Testis (tissue), 2 donors: ENCODE measurements around the gene KCNMB4.

Experiments used
- POLR2A ChIP-seq: fragments of 450-650 bp; IDR thresholded peaks from one replicate; pipeline ENCODE4 v1.6.1; 2017; ENCODE audit warnings: antibody characterized with exemption, mild to moderate bottlenecking, moderate library complexity
- TF ChIP-seq, protein P1 (sequence below), 3 experiments: fragments of 450-650 bp in 2 of 3; fragments of 200-600 bp in 1 of 3; sonication (generic) in 1 of 3; IDR thresholded peaks; one replicate each; pipeline ENCODE4 v1.5.1; 2016 to 2019; ENCODE audit warnings: antibody characterized with exemption in 3 of 3, mild to moderate bottlenecking in 2 of 3, moderate library complexity in 1 of 3

DNA sequence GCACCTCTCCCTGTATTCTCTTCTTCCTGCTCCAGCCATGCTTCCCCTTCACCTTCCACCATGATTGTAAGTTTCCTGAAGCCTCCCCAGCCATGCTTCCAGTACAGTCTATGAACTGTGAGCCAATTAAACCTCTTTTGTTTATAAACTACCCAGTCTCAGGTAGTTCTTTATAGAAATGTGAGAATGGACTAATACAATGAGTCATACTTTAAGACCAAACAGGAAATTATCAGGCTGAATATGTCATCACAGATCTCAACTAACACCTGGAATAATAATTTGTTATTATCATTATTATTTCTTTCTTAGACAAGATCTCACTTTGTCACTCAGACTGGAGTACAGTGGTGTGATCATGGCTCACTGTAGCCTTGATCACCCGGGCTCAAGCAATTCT, 85.4 kb downstream of the KCNMB4 start:
- TF ChIP-seq, protein P1, sequence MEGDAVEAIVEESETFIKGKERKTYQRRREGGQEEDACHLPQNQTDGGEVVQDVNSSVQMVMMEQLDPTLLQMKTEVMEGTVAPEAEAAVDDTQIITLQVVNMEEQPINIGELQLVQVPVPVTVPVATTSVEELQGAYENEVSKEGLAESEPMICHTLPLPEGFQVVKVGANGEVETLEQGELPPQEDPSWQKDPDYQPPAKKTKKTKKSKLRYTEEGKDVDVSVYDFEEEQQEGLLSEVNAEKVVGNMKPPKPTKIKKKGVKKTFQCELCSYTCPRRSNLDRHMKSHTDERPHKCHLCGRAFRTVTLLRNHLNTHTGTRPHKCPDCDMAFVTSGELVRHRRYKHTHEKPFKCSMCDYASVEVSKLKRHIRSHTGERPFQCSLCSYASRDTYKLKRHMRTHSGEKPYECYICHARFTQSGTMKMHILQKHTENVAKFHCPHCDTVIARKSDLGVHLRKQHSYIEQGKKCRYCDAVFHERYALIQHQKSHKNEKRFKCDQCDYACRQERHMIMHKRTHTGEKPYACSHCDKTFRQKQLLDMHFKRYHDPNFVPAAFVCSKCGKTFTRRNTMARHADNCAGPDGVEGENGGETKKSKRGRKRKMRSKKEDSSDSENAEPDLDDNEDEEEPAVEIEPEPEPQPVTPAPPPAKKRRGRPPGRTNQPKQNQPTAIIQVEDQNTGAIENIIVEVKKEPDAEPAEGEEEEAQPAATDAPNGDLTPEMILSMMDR (IDR thresholded peaks at IDR 0.05), result no peak
- no peak for TF ChIP-seq POLR2A
